ENCODE measurements around the gene GUCY1A2. TPM values are rescaled to one million over a fixed set of nuclear protein-coding genes. Genes with fewer than 3 reads are reported as not detected.

GUCY1A2 gene
- total RNA-seq, 3 donors from 2014 or later, result 0.61 to 4.0 (median 1.4) TPM

DNA sequence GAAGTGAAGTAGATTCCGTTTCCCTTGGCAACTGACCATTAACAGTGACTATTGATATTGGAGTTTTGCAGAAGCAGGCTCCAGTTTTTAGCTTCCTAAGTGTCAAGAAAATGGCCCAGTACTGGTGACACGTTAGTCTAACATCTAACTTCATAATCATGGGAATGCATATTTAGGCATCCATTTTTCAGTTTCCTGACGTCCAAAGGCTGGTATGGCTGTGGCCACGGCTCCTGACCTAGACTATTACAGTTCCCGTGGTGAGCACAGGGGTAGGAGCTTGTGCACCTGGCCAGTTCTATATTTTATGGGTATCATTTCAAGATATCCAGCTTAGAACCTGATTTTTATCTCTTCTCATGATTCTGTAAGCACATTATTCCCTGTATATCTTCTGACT, 323.8 kb downstream of the GUCY1A2 start:
- no peak for ATAC-seq

GRCh38 chr11:106691807-106692365, 326.4 kb downstream of the GUCY1A2 start:
- intact Hi-C loops (cut with DNase I, micrococcal nuclease), result no loop called here
- Histone ChIP-seq H3K9me3 (peaks cover 18% of the 10 kb centered on the region), H3K36me3 (ENCODE audit: low read depth) (no peaks in the 10 kb centered on the region), H3K4me3 (no peak overlapping the region), H3K4me1 (ENCODE audit: low read depth) (no peaks in the 10 kb centered on the region)
- DNase-seq (no peak), ATAC-seq (no peak)
- TF ChIP-seq, protein P1, sequence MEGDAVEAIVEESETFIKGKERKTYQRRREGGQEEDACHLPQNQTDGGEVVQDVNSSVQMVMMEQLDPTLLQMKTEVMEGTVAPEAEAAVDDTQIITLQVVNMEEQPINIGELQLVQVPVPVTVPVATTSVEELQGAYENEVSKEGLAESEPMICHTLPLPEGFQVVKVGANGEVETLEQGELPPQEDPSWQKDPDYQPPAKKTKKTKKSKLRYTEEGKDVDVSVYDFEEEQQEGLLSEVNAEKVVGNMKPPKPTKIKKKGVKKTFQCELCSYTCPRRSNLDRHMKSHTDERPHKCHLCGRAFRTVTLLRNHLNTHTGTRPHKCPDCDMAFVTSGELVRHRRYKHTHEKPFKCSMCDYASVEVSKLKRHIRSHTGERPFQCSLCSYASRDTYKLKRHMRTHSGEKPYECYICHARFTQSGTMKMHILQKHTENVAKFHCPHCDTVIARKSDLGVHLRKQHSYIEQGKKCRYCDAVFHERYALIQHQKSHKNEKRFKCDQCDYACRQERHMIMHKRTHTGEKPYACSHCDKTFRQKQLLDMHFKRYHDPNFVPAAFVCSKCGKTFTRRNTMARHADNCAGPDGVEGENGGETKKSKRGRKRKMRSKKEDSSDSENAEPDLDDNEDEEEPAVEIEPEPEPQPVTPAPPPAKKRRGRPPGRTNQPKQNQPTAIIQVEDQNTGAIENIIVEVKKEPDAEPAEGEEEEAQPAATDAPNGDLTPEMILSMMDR (IDR thresholded peaks at IDR 0.05), result no peak

More for the DNA sequence above, 323.8 kb downstream of the GUCY1A2 start:
- TF ChIP-seq, protein P1 (IDR thresholded peaks at IDR 0.05), result no peak
- Histone ChIP-seq H3K4me1 (ENCODE audit: low read depth) (no peaks in the 10 kb centered on the region), H3K4me3 (no peak overlapping the region), H3K9me3 (peaks cover 7% of the 10 kb centered on the region), H3K36me3 (ENCODE audit: low read depth) (no peaks in the 10 kb centered on the region)
- intact Hi-C loops (cut with DNase I, micrococcal nuclease), result no loop called here
- no peak for DNase-seq

GRCh38 chr11:106690923-106691322, 327.4 kb downstream of the GUCY1A2 start:
- Histone ChIP-seq H3K4me1 (ENCODE audit: low read depth) (no peaks in the 10 kb centered on the region), H3K36me3 (ENCODE audit: low read depth) (no peaks in the 10 kb centered on the region), H3K9me3 (peaks cover 22% of the 10 kb centered on the region), H3K4me3 (no peak overlapping the region)
- TF ChIP-seq, protein P1 (IDR thresholded peaks at IDR 0.05), result no peak
- no peak for DNase-seq
- ATAC-seq, result no peak
- intact Hi-C loops (cut with DNase I, micrococcal nuclease), result no loop called here

- DNase-seq (no peak), ATAC-seq (no peak)
- Histone ChIP-seq H3K4me3 (no peak overlapping the region), H3K36me3 (ENCODE audit: low read depth) (no peaks in the 10 kb centered on the region), H3K4me1 (ENCODE audit: low read depth) (no peaks in the 10 kb centered on the region), H3K9me3 (peaks cover 18% of the 10 kb centered on the region)
- intact Hi-C loops (cut with DNase I, micrococcal nuclease), result no loop called here
- TF ChIP-seq, protein P1 (IDR thresholded peaks at IDR 0.05), result no peak
Observed at GRCh38 chr11:106684944-106685343, 333.3 kb downstream of the GUCY1A2 start.

- no peak for DNase-seq
- no peak for ATAC-seq
- Histone ChIP-seq H3K9me3 (peaks cover 15% of the 10 kb centered on the region), H3K36me3 (ENCODE audit: low read depth) (no peaks in the 10 kb centered on the region), H3K4me1 (ENCODE audit: low read depth) (no peaks in the 10 kb centered on the region), H3K4me3 (no peak overlapping the region)
- TF ChIP-seq, protein P1 (IDR thresholded peaks at IDR 0.05), result no peak
- intact Hi-C loops (cut with DNase I, micrococcal nuclease), result no loop called here
Observed at GRCh38 chr11:106683435-106683834, 334.8 kb downstream of the GUCY1A2 start.

DNA sequence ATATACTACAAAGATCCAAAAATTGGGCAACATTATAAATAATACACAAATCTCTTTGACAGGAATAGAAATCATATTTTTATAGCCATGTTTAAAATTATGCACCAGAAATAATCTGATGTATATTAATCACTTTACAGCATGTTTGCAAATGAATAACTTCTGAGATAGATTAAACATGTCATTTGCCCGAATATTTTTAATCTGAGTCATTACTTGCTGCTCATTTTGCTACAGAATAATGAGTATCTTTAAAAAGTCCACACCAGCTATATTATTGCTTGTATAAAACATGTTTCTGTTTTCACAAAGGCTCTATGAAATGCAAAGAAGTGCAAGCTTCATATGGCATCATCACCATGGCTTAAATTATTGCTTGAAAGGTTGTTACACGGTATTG, 336.8 kb downstream of the GUCY1A2 start:
- Histone ChIP-seq H3K4me1 (ENCODE audit: low read depth) (no peaks in the 10 kb centered on the region), H3K4me3 (no peak overlapping the region), H3K9me3 (peaks cover 4% of the 10 kb centered on the region), H3K36me3 (ENCODE audit: low read depth) (no peaks in the 10 kb centered on the region)
- intact Hi-C loops (cut with DNase I, micrococcal nuclease), result no loop called here
- ATAC-seq (no peak), DNase-seq (no peak)
- TF ChIP-seq, protein P1 (IDR thresholded peaks at IDR 0.05), result no peak

All from mucosa of descending colon (tissue), 3 donors.